K562 (cell line): ENCODE measurements around the gene PPARD. TPM values are rescaled to one million over a fixed set of nuclear protein-coding genes. Genes with fewer than 3 reads are reported as not detected.

Source experiments
- DPF2 ChIP-seq: fragments of 450-650 bp; IDR thresholded peaks from 2 replicates; pipeline ENCODE4 v1.6.1; 2016
- EHMT2 ChIP-seq: fragments of 450-650 bp; IDR thresholded peaks from 2 replicates; pipeline ENCODE4 v1.6.1; 2018; ENCODE audit warnings: antibody characterized with exemption
- ELF2 ChIP-seq: fragments of 250-450 bp; sonication (Bioruptor Pico); IDR thresholded peaks from 2 replicates; pipeline ENCODE4 v1.5.0; 2021; ENCODE audit warnings: mild to moderate bottlenecking
- ELF4 ChIP-seq: fragments of 450-650 bp; formaldehyde crosslinking; IDR thresholded peaks from 2 replicates; pipeline ENCODE4 v1.4.0; 2022; ENCODE audit warnings: missing genetic modification characterization
- MAFK ChIP-seq: IDR thresholded peaks from 2 replicates; pipeline ENCODE4 v1.6.1; 2011; ENCODE audit warnings: low read length, improper control_type of control experiment
- MTF1 ChIP-seq: fragments of 250-450 bp; sonication (Bioruptor Pico); IDR thresholded peaks from 2 replicates; pipeline ENCODE4 v1.9.0; 2021; ENCODE audit warnings: moderate library complexity, mild to moderate bottlenecking, inconsistent platforms, borderline replicate concordance
- PTRF ChIP-seq: fragments of 450-650 bp; IDR thresholded peaks from 2 replicates; pipeline ENCODE4 v1.6.1; 2016; ENCODE audit warnings: mild to moderate bottlenecking, missing genetic modification characterization, missing compliant biosample characterization
- U2AF2 ChIP-seq: fragments of 200-400 bp; formaldehyde crosslinking; optimal IDR thresholded peaks from 2 replicates; pipeline ENCODE3; 2017; ENCODE audit warnings: low read depth, mild to moderate bottlenecking, low read length
- XRCC5 ChIP-seq: fragments of 200-400 bp; formaldehyde crosslinking; IDR thresholded peaks from 2 replicates; pipeline ENCODE4 v1.6.1; 2017; ENCODE audit warnings: low read depth, mild to moderate bottlenecking, low read length
- ZFX ChIP-seq: sonication (generic); formaldehyde crosslinking; IDR thresholded peaks from 2 replicates; pipeline ENCODE4 v1.8.0; 2022; ENCODE audit warnings: mild to moderate bottlenecking, missing genetic modification reagents, moderate library complexity
- ZKSCAN1 ChIP-seq: fragments of 150-350 bp; IDR thresholded peaks from 2 replicates; pipeline ENCODE4 v1.6.1; 2016; ENCODE audit warnings: low read depth, low read length
- ZNF76 ChIP-seq: fragments of 250-450 bp; sonication (Bioruptor Pico); IDR thresholded peaks from 2 replicates; pipeline ENCODE4 v1.4.0; 2020; ENCODE audit warnings: mild to moderate bottlenecking, moderate library complexity, borderline replicate concordance
- polyA plus RNA-seq, 8 experiments: library from polyadenylated mRNA; depleted of rRNA in 4 of 8; stranded (reverse) in 5 of 8; unstranded in 3 of 8; fragments of >200 nt; fragmentation: Nextera tagmentation in 2 of 8; fragmentation: Illumina TruSeq in 1 of 8; extraction: Ambion mirVana in 2 of 8; extraction: Trizol in 1 of 8; gene quantifications; 2 replicates each; pipeline versions ENCODE4 v1.2.1 to v1.2.3, GENCODE V29; 2011 to 2014; ENCODE audit warnings: inconsistent platforms in 1 of 8, missing spikeins in 1 of 8
- total RNA-seq, 7 experiments: library from RNA; depleted of rRNA in 6 of 7; stranded (reverse); fragments of >200 nt in 6 of 7; fragmentation: Illumina TruSeq in 2 of 7; extraction: Trizol in 2 of 7; gene quantifications; 2 replicates each; pipeline versions ENCODE4 v1.2.1 to v1.2.3, GENCODE V29; 2011 to 2021; ENCODE audit warnings: low replicate concordance in 1 of 7
- TF ChIP-seq, protein P1 (sequence below): sonication (generic); formaldehyde crosslinking; IDR thresholded peaks from 2 replicates; pipeline ENCODE4 v1.4.0; 2020; ENCODE audit warnings: mild to moderate bottlenecking, missing genetic modification reagents
- TF ChIP-seq, protein P2 (sequence below): sonication (generic); formaldehyde crosslinking; IDR thresholded peaks from 2 replicates; pipeline ENCODE4 v1.8.0; 2022; ENCODE audit warnings: mild to moderate bottlenecking, missing genetic modification reagents, borderline replicate concordance
- TF ChIP-seq, protein P3 (sequence below): sonication (generic); formaldehyde crosslinking; IDR thresholded peaks from 2 replicates; pipeline ENCODE4 v1.8.1; 2023; ENCODE audit warnings: mild to moderate bottlenecking, missing genetic modification reagents
- TF ChIP-seq, protein P4 (sequence below): sonication (generic); formaldehyde crosslinking; IDR thresholded peaks from 2 replicates; pipeline ENCODE4 v1.8.0; 2022; ENCODE audit warnings: missing genetic modification reagents, mild to moderate bottlenecking, moderate library complexity, borderline replicate concordance
- TF ChIP-seq, protein P5 (sequence below): fragments of 450-650 bp; formaldehyde crosslinking; IDR thresholded peaks from 2 replicates; pipeline ENCODE4 v1.4.0; 2020; ENCODE audit warnings: mild to moderate bottlenecking, moderate library complexity
- TF ChIP-seq, protein P6 (sequence below): fragments of 450-650 bp; IDR thresholded peaks from 2 replicates; pipeline ENCODE4 v1.7.0; 2016; ENCODE audit warnings: borderline replicate concordance

PPARD gene
- total and polyA plus RNA-seq, 9 of the 15 experiments (the other 6 are each of a cell fraction or from before 2014, with no cell fraction given) = 0.14 to 13.2 (median 3.8) TPM

DNA sequence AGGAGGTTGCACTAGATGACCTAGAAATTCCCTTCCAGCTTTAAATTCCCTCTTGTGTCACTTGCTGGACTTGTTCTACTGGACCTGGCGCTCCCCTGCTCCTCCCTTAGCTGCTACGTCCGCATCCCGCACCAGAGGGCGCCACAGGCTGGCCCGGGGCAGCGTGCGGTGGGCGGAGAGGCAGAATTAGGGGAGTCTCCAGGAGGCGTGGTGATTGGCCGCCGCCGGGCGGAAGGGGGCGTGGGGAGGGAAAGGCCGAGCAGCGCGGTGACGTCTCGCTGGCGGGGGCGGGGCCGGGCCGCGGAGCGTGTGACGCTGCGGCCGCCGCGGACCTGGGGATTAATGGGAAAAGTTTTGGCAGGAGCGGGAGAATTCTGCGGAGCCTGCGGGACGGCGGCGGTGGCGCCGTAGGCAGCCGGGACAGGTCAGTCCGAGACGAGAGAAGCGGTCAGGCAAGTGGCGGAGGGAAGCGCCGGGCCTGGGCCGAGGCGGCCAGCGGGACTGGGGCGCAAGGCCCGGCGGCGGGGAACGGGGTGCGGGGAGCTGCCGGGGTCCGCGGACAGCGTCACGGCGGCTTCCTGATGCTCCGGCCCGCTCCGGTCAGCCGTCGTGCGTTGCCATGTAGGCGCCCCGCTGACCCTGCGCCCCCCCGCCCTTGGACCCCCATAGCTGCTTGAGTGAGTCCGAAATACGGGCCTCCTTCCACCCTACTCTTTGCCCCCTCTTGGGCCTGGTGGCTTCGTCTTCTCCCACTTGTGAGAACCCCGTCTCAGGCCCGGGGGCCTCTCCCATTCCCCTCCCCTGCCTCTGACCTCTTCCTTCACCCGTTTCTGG is at the start of gene PPARD (continued):
- TF ChIP-seq, protein P1, sequence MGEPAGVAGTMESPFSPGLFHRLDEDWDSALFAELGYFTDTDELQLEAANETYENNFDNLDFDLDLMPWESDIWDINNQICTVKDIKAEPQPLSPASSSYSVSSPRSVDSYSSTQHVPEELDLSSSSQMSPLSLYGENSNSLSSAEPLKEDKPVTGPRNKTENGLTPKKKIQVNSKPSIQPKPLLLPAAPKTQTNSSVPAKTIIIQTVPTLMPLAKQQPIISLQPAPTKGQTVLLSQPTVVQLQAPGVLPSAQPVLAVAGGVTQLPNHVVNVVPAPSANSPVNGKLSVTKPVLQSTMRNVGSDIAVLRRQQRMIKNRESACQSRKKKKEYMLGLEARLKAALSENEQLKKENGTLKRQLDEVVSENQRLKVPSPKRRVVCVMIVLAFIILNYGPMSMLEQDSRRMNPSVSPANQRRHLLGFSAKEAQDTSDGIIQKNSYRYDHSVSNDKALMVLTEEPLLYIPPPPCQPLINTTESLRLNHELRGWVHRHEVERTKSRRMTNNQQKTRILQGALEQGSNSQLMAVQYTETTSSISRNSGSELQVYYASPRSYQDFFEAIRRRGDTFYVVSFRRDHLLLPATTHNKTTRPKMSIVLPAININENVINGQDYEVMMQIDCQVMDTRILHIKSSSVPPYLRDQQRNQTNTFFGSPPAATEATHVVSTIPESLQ (CRISPR knock-in tag) = no peak
- TF ChIP-seq, protein P2, sequence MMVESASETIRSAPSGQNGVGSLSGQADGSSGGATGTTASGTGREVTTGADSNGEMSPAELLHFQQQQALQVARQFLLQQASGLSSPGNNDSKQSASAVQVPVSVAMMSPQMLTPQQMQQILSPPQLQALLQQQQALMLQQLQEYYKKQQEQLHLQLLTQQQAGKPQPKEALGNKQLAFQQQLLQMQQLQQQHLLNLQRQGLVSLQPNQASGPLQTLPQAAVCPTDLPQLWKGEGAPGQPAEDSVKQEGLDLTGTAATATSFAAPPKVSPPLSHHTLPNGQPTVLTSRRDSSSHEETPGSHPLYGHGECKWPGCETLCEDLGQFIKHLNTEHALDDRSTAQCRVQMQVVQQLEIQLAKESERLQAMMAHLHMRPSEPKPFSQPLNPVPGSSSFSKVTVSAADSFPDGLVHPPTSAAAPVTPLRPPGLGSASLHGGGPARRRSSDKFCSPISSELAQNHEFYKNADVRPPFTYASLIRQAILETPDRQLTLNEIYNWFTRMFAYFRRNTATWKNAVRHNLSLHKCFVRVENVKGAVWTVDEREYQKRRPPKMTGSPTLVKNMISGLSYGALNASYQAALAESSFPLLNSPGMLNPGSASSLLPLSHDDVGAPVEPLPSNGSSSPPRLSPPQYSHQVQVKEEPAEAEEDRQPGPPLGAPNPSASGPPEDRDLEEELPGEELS (CRISPR knock-in tag) = no peak
- TF ChIP-seq PTRF (tag) = no peak
- 0 out of 2 replicates have a peak, but pooled peaks have one; percentile 31 for TF ChIP-seq ELF4 (CRISPR knock-in tag)
- peak; percentile 88 for TF ChIP-seq XRCC5
- TF ChIP-seq MAFK = 0 out of 2 replicates have a peak, but pooled peaks have one; percentile 4
- no peak for TF ChIP-seq ZNF76 (CRISPR knock-in tag)
- TF ChIP-seq ZKSCAN1 = 0 out of 2 replicates have a peak, but pooled peaks have one; percentile 36
- peak; percentile 96 for TF ChIP-seq ZFX (CRISPR knock-in tag)
- TF ChIP-seq, protein P3, sequence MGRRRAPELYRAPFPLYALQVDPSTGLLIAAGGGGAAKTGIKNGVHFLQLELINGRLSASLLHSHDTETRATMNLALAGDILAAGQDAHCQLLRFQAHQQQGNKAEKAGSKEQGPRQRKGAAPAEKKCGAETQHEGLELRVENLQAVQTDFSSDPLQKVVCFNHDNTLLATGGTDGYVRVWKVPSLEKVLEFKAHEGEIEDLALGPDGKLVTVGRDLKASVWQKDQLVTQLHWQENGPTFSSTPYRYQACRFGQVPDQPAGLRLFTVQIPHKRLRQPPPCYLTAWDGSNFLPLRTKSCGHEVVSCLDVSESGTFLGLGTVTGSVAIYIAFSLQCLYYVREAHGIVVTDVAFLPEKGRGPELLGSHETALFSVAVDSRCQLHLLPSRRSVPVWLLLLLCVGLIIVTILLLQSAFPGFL (CRISPR knock-in tag) = no peak
- TF ChIP-seq, protein P4, sequence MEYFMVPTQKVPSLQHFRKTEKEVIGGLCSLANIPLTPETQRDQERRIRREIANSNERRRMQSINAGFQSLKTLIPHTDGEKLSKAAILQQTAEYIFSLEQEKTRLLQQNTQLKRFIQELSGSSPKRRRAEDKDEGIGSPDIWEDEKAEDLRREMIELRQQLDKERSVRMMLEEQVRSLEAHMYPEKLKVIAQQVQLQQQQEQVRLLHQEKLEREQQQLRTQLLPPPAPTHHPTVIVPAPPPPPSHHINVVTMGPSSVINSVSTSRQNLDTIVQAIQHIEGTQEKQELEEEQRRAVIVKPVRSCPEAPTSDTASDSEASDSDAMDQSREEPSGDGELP (CRISPR knock-in tag) = peak; percentile 85
- TF ChIP-seq U2AF2 = no peak
- TF ChIP-seq DPF2 = no peak
- TF ChIP-seq, protein P5, sequence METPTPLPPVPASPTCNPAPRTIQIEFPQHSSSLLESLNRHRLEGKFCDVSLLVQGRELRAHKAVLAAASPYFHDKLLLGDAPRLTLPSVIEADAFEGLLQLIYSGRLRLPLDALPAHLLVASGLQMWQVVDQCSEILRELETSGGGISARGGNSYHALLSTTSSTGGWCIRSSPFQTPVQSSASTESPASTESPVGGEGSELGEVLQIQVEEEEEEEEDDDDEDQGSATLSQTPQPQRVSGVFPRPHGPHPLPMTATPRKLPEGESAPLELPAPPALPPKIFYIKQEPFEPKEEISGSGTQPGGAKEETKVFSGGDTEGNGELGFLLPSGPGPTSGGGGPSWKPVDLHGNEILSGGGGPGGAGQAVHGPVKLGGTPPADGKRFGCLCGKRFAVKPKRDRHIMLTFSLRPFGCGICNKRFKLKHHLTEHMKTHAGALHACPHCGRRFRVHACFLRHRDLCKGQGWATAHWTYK (CRISPR knock-in tag) = no peak; the same call in 1 of the 2 replicates
- TF ChIP-seq, protein P6, sequence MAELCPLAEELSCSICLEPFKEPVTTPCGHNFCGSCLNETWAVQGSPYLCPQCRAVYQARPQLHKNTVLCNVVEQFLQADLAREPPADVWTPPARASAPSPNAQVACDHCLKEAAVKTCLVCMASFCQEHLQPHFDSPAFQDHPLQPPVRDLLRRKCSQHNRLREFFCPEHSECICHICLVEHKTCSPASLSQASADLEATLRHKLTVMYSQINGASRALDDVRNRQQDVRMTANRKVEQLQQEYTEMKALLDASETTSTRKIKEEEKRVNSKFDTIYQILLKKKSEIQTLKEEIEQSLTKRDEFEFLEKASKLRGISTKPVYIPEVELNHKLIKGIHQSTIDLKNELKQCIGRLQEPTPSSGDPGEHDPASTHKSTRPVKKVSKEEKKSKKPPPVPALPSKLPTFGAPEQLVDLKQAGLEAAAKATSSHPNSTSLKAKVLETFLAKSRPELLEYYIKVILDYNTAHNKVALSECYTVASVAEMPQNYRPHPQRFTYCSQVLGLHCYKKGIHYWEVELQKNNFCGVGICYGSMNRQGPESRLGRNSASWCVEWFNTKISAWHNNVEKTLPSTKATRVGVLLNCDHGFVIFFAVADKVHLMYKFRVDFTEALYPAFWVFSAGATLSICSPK = no peak
- TF ChIP-seq EHMT2 = no peak
- TF ChIP-seq MTF1 (CRISPR knock-in tag) = no peak
- no peak for TF ChIP-seq ELF2
